NCI-H2196 (cell line): ENCODE results near the gene ADGRL3.
"Not testable (repeated sequence)": the region's sequence is repeated elsewhere in the genome, so short reads cannot be mapped to it uniquely, and the experiment has no call there.

Source experiments
- DNase-seq: peaks from one replicate; lab custom pipeline; 2025; ENCODE audit not compliant: unreplicated experiment; lab: John Stamatoyannopoulos, UW

The ADGRL3 gene

GRCh38 chr4:61468024-61468720 is 268.0 kb downstream of the ADGRL3 start:
- no peak for DNase-seq

- DNase-seq: no peak
These were observed 273.2 kb downstream of the ADGRL3 start for GRCh38 chr4:61473306-61473705.

GRCh38 chr4:61478340-61478739 is 278.2 kb downstream of the ADGRL3 start:
- no peak for DNase-seq

- no peak for DNase-seq
These were observed 284.9 kb downstream of the ADGRL3 start for GRCh38 chr4:61485056-61485455.

GRCh38 chr4:61489927-61490326 is 289.8 kb downstream of the ADGRL3 start:
- no peak for DNase-seq

- DNase-seq: no peak
These were observed 292.9 kb downstream of the ADGRL3 start for GRCh38 chr4:61493041-61493440.

GRCh38 chr4:61493470-61493869 is 293.3 kb downstream of the ADGRL3 start:
- no peak for DNase-seq

- no peak for DNase-seq
These were observed 300.8 kb downstream of the ADGRL3 start for GRCh38 chr4:61500883-61501282.

GRCh38 chr4:61501812-61502211 is 301.7 kb downstream of the ADGRL3 start:
- DNase-seq: no peak

- no peak for DNase-seq
These were observed 305.9 kb downstream of the ADGRL3 start for GRCh38 chr4:61505773-61506685.

GRCh38 chr4:61507091-61507490 is 307.0 kb downstream of the ADGRL3 start:
- DNase-seq: no peak

GRCh38 chr4:61509721-61510241 is 309.7 kb downstream of the ADGRL3 start:
- not testable (repeated sequence) for DNase-seq

GRCh38 chr4:61511716-61512488 is 311.8 kb downstream of the ADGRL3 start:
- DNase-seq: no peak

- no peak for DNase-seq
These were observed 314.9 kb downstream of the ADGRL3 start for GRCh38 chr4:61514991-61515390.

- no peak for DNase-seq
These were observed 317.0 kb downstream of the ADGRL3 start for GRCh38 chr4:61517144-61517543.

GRCh38 chr4:61520166-61520565 is 320.0 kb downstream of the ADGRL3 start:
- no peak for DNase-seq

GRCh38 chr4:61520681-61521160 is 320.6 kb downstream of the ADGRL3 start:
- DNase-seq: no peak

- no peak for DNase-seq
These were observed 321.3 kb downstream of the ADGRL3 start for GRCh38 chr4:61521451-61521850.

- no peak for DNase-seq
These were observed 322.2 kb downstream of the ADGRL3 start for GRCh38 chr4:61522312-61522711.

GRCh38 chr4:61527888-61528287 is 327.8 kb downstream of the ADGRL3 start:
- no peak for DNase-seq

GRCh38 chr4:61528595-61528994 is 328.5 kb downstream of the ADGRL3 start:
- no peak for DNase-seq
